Stimulated activated CD8-positive, alpha-beta memory T cell treated with anti-CD3 and anti-CD28 coated beads, Interleukin-7, amount 100 ng/mL, for 1 hour (primary cell): ENCODE results near the gene EBF4.
"Not testable (repeated sequence)": the region's sequence is repeated elsewhere in the genome, so short reads cannot be mapped to it uniquely, and the experiment has no call there.

Experiments
- DNase-seq, 2 donors: peaks; one replicate each; pipeline ENCODE4 v3.0.0-alpha.2; 2020; ENCODE audit warnings: low read depth in 2 of 2

EBF4 gene

DNA sequence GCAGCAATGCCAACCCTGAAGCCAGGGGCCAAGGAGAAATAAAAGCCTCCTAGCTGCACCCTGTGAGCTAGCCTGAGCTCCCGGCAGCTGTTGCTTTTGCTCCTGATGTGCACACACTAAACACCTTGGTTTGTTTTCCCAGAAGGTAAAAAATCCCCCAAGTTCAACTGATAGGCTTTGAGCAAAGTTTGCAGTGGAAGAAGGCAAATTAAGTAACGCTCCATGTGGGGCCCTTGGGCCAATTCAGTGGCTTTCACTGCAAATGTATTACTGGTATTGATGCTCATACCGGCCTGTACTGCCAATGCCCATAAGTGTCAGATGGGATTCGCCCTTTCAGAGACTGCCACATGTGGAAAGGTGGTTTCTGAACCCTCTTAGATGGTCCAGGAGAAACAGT is 19.1 kb upstream of the EBF4 start:
- DNase-seq, result no peak

DNA sequence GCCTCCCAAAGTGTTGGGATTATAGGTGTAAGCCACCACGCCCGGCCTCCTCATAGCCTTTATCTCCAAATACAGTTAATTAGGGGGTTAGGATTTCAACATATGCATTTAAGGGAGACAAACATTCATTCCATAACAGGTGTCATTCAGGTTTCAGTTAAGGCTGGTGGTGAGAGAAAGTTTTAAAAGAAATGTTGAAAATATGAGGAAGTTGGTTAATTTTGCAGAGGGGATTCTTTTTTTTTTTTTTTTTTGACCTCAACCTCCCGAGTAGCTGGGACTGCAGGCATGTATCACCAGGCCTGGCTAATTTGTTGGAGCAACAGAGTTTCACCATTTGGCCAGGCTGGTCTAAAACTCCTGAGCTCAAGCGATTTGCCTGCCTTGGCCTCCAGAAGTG is 12.5 kb upstream of the EBF4 start:
- no peak for DNase-seq

DNA sequence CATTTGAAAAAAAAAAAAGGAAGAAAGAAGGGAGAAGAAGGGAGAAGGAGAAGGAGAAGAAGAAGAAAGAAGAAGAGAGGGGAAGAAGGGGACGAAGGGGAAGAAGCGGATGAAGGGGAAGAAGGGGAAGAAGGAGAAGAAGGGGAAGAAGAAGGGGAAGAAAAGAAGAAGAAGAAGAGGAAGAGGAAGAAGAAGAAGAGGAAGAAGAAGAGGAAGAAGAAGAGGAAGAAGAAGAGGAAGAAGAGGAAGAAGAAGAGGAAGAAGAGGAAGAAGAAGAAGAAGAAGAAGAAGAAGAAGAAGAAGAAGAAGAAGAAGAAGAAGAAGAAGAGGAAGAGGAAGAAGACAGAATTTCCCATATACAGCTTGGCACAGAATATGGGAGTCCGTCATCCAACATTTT is 10.5 kb upstream of the EBF4 start:
- DNase-seq, result not testable (repeated sequence)

DNA sequence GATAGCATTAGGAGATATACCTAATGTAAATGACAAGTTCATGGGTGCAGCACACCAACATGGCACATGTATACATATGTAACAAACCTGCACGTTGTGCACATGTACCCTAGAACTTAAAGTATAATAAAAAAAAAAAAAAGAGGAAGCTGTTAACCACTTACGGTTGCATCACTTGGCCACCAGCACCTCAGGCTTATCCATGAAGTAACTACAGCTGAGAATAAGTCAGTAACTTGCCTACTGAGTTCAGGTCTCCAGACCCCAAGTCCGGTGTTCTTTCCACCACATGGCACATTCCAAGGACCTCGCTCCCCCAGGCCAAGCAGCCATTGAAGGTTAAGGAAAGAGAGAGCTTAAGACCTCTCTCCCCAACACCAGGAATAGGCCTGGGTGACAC is 7.8 kb upstream of the EBF4 start:
- not testable (repeated sequence) for DNase-seq

DNA sequence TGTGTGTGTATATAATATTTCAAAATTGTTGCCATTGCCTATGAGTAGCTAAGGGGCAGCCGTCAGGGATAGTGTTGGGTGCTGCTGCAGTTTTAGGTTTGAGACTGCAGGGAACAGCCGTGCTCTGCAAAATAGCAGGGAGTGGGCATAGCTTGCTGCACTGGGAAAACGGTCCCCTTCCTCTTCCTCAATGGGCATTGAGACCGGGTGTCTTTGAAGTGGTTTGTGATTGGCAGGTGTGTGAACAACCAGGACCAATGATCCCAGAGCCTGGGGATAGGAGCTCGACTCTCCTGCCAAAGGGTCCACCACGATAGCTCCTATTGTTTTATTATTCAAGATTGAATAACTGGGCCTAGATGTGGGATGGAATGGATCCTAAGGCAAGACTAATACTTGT is 5.1 kb upstream of the EBF4 start:
- no peak for DNase-seq

DNA sequence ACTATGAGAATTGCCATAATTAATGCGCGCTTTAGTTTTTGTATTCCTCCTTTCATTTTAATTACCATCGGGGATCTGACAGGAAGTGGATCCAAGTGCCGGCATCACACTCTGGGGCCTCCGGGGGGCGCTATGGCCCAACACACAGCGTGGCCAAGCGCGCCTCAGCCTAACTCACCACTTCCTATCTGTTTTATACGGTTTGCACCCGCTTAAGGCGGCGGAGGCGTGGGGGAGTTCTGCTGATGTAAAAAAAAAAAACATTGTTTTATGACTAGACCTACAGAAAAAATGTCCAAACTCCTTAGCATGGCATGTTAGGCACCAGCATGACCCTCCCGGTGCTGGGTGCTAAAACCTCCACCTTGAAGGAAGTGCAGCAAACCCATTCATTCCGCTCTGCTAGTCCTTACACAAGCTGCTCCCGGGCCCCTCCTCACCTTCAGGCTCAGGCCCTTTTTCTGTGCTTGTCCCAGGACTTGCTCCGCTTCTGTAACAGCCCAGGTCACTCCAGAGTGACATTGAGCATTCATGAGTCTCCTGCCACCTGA is 4.5 kb upstream of the EBF4 start:
- peak; percentile 47 to 61 for DNase-seq

DNA sequence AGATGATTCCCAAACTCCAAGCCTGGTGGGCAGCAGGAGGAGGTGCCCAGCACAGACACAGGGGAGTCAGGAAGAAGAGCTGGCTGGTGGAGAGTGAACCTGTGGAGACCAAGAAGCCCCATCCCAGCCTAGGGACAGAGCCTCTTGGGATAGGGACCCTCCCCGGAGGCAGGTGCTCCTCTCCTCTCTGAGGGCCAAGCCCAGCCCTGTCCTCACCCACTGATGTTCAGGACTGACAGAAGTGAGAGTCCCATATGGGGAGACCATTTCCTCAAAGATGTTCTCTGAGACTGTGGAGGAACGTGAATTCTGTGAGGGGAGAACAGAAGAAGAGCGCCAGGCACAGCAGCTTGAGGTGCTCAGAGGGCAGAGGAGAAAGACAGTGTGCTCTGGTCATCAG is 2.4 kb upstream of the EBF4 start:
- no peak for DNase-seq

DNA sequence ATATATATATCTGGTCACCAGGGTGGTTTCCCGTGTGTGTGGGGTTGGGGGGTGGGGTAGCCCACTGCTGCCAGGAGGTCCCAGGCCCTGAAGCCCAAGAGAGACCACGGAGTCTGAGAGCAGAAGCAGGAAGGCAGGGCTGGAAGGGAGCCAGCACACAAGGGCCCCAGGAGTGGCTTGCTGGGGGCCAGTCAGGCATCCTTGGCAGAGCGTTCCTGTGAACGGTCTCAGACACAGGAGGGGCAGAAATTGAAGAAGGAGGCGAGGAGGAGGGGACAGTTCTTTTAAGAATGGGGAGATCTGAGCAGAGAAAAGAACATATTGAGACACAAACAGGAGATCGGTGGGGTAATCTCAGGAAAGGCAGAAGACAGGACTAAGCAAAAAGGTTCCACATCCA is 1.9 kb upstream of the EBF4 start:
- no peak for DNase-seq

DNA sequence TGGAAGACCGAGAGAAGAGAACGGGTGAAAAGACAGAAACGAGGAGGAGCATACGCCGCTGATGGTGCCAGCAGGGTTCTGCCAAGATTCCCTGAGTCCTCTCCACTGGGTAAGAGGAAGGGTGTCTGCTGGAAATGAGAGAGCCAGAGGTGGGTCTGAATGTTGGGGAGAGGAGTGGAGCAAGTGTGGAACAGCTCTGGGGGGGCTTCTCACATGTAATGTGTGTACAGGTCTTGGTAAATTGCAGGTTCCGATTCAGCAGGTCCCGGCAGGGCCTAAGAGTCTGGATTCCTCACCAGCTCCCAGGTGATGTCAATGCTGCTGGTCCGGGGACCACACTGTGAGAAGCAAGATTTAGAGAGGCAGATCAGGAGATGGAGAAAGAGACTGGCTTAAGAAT is 1.5 kb upstream of the EBF4 start:
- DNase-seq, result no peak

DNA sequence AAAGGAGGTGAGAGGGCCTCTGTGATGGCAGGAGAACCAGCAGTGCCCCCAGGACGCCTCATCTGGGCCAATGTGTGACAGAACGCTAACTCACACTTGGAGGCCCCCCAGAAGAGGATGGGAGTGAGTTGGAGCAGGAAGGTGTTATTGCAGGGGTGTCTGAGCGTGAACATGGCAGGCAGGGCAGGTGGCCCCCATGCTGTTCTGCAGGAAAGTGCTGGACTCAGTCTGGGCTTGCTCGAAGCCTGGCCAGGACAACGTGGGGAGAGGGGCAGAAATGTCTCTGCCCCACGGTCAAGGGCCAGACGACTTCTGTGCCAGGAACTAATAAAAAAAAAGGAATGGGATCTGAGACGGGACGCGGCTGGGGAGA is 931 bp upstream of the EBF4 start:
- DNase-seq, result no peak

DNA sequence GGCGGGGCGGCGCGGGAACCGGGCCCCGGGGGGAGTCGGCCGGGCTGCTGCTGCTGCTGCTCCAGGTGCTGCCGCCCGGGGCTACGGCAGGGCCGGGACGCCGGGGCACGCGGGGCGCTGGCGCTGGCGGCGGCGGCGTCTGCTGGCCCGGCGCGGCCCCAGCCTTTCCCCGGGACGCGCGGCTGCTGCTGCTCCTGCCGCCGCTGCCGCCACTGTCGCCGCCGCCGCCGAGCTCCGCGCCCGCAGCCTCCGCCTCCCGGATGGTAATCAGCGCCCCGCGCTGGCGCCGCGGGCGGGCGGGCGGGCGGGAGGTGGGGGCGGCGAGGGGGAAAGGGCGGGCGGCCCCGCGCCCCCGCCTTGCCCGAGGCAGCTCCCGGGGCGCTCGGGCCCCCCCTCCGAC is 306 bp downstream of the EBF4 start:
- DNase-seq, result no peak

DNA sequence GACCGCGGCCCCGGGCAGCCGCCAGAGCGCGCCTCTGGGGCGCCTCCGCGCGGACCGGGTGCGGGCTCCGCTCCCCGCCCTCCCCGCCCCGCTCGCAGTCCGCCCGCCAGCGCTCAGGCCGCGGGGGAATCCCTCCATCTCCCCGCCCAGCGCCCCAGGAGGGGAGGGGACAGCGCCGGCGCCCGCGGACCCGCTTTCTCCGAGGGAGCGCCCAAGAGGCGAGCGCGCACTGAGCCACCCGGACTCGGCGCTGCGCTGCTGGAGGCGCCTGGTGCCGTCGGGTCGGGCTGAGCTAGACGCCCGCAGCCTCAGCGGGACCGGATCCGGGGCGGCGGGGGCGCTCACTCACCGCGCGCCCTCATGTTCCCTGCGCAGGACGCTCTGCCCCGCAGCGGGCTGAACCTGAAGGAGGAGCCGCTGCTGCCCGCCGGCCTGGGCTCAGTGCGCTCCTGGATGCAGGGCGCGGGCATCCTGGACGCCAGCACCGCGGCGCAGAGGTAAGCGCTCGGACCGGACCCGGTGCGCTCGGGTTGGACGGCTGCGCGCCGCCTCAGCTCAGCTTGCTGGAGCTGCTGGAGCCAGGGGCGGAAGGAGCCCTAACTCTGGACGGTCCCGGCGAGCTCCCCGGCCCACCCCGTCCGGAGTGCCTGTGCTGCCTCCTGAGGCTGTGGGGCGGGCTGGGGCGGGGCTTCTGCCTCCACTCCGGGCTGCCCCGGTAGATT is 867 bp downstream of the EBF4 start:
- no peak for DNase-seq

DNA sequence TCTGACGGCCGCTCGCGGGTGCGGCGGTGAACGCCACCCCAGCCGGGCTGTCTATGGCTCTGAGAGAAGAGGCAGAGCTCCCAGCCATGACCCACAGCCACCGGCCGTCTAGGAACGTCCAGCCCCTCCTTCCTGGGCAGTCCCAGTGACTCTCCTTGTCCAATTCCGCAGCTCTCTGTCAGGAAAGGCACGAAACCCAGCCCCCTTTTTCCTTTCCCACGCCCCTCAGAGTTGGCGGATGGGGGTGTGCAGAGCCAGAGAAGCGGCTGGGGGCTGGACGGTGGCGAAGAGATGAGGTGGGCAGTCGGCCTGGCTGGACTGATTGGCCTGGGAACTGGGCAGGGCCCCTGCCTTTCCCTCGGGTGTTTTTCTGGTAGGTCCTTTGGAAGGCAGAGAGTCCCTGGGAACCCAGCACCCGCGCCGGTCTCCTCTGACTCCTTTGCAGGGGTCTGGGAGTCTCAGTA is 1.5 kb downstream of the EBF4 start:
- no peak for DNase-seq

DNA sequence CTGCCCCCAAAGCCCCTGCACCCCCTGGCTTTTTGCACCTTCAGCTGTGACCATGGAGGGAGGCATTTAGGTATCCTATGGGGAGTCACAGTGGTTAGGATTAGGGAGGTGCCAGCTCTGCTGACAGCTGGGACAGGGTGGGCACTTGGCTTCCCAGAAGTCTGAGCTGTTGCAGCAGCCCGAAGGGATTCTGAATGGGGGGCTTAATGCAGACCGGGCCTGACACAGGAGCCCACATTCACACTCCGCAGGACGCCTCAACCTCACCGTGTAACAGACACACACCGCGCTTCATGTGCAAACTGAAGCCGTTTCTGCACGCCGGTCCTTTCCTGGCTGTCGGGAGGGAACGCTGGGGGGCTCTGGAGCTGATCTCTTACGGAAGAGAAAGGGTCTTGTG is 1.9 kb downstream of the EBF4 start:
- DNase-seq, result no peak

DNA sequence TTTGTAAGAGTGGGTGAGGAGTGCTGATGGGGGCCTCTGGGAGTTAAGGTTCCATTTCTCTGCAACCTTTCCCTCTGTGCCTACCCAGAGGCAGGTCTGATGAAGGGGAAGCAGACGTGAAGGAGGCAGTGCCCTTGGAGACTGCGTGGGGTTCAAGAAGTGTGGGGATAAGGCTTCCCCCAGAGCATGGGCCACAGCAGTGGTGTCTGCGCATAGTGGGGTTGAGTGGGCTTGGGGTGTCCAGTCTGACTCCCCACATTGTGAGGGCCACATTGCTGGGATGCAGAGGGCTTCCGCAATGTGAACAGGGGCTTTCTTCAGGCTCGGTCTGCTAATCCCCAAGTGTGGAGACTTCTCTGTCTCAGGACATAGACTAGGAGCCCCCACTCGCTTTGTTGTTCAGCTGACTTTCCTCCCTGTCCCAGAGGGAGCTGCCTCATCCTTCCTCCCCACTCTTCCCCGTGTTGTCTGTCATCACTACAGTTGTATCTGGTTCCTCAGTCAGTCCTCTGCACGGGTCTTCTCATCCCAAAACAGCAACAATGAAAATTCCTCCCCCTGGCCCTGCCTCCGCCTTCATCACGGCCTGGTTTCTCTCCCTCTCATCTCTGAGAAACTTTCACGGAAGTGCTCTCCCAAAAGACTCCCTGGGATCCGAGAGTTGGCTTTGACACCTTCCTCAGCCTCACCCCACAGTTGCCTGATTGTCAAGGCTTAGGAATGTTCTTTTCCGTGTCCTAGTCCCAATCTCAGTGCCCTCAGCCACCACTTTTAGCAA is 2.8 kb downstream of the EBF4 start:
- no peak for DNase-seq

DNA sequence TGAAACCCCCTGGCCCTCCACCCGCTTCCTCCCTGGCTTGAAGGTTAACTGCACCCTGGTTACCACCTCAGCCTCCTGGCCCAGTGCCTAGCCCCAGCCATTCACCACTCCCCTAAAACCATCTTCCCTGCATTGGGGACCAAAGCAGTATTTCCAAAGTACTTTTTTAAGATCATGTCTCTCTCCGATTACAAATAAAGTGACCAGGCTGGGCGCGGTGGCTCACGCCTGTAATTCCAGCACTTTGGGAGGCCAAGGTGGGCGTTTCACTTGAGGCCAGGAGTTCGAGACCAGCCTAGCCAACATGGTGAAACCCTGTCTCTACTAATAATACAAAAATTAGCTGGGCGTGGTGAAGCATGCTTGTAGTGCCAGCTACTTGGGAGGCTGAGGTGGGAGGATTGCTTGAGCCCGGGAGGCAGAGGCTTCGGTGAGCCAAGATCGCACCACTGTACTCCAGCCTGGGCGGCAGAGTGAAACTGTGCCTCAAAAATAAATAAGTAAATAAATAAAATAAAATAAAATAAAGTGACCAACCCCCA is 3.5 kb downstream of the EBF4 start:
- not testable (repeated sequence) for DNase-seq

DNA sequence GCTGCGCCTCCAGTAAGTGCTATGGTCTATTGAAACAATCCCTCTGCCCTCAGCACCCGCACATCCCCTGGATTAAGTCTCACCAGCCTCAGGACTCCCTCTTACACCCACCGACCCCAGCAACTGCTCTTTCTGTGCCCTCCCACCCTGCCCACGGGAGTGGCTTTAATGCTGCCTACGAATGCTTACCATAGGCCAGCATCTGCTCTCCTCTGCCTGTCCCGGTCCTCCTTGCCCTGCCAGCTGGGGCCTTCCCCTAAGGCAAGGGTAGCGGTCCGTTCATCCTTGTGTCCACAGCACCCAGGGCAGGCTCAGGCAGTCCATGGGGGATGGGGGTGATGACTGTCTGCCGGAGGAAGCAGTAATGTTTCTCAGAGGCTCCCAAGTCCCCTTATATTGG is 4.1 kb downstream of the EBF4 start:
- no peak for DNase-seq

DNA sequence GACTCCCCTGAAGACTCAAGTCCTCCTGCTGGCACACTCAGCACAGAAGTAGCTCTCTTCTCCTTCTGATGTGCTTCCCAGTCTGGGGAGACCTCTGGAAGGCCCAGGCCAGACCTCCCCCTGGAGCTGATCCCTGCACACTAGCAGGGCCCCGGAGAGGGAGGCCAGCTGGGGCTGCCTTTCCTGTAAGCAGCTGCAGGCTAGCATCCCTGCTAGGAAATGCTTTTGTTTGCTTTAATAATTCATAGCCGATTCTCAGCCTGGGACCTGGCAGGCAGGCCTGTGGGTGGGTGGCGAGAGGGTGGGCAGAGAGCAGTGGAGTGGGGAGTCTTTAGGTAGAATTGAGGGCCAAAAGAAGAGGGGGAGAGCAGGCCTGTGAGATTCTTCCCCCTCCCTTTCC is 5.2 kb downstream of the EBF4 start:
- no peak for DNase-seq

DNA sequence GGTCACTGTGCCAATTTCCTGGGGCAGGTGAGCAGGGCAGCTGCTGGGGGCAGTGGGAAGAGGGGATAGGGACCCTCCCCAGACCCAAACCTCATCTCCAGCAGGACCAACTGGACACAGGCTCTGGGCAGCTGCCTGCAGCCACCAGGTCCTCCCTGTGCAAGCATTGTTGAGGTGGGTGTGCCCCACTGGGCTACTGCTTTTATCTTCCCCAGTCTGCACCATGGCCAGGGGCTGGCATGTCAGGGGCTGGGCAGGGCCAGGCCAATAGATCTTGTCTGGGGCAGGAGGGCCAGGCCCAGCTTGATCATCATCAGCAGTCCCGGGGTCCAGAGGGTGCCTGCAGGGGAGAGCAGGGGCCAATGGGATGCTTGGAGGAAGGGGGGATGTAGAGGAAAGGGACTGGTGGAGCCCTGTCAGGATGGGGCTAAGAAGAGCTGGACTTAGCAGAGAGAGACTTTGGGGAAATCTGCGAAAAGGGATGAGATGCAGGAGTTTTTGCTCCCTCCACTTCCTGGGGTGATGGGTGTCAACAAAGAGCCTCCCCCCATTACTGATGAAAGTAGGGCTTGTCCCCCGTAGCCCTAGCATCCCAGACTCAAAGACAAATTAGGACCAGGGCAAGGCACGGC is 5.7 kb downstream of the EBF4 start:
- no peak for DNase-seq

DNA sequence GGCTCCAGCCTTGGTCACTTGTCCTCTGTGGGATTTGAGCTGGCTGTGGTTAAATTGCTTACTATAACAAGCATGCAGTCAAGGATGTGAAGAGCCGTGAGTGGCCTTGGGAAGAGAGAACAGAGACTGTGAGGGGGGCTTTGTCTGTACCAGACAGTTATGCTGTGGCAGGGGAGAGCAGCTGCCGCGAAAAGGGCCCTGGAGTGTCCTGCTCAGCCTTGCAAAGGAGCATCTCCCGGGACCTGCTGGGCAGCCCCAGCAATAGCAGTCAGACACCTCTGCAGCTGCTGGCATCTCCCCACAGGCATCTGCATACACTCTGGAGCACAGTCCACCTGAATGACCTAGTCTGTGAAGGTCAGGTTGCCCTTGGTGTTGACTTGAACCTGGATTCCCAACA is 6.3 kb downstream of the EBF4 start:
- no peak for DNase-seq

DNA sequence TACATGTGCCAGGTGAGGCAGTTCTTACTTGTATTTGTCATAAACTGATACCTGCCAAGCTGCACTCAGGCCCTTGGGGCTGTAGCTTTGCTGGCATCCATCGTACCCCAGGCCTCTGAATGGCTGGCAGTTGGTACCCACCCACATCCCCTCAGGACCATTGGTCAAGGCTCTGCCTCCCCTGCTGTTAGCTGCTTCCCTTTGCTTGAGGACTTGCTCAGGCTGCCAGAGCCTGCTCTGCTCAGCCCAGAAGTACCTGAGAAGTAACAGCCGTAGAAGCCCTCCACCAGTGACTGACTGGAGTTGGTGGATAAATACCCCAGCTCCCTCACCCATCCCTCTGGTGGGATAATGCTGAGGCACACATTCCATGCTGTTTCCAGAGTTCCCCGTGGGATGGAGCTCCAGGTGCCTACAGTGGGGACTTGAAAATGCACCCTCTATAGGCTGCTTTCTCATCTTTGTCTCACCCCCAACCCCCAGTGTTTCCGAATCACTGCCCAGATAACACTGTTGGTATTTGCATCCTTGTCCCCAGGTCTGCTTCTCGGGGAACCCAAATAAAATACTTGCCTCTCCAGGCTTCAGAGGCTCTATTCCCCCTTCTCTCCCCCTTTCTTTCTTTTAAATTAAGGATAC is 7.3 kb downstream of the EBF4 start:
- DNase-seq, result no peak
